K562 (cell line): ENCODE results near the gene INO80E. TPM values are rescaled to one million over a fixed set of nuclear protein-coding genes. Genes with fewer than 3 reads are reported as not detected.

ENCODE experiments used
- CBFB ChIP-seq: sonication (generic); formaldehyde crosslinking; IDR thresholded peaks from 2 replicates; pipeline ENCODE4 v1.4.0; 2020; ENCODE audit warnings: mild to moderate bottlenecking, missing genetic modification reagents
- CBX5 ChIP-seq: IDR thresholded peaks from 2 replicates; pipeline ENCODE4 v1.6.1; 2014; ENCODE audit warnings: low read depth, borderline replicate concordance
- CUX1 ChIP-seq: fragments of 200-800 bp; sonication (Bioruptor generic); IDR thresholded peaks from 2 replicates; pipeline ENCODE4 v1.6.1; 2016; ENCODE audit warnings: missing genetic modification characterization, missing compliant biosample characterization
- DACH1 ChIP-seq: fragments of 450-650 bp; IDR thresholded peaks from 2 replicates; pipeline ENCODE4 v1.6.1; 2018; ENCODE audit not compliant: partially characterized antibody
- HMG20B ChIP-seq: fragments of 250-450 bp; sonication (Bioruptor Pico); IDR thresholded peaks from 2 replicates; pipeline ENCODE4 v1.5.0; 2021; ENCODE audit warnings: mild to moderate bottlenecking
- ILF3 ChIP-seq: fragments of 450-650 bp; IDR thresholded peaks from 2 replicates; pipeline ENCODE4 v1.6.1; 2018; ENCODE audit warnings: antibody characterized with exemption, mild to moderate bottlenecking, moderate library complexity, borderline replicate concordance
- MAX ChIP-seq: sonication (generic); formaldehyde crosslinking; IDR thresholded peaks from 2 replicates; pipeline ENCODE4 v1.9.0; 2022; ENCODE audit warnings: mild to moderate bottlenecking, missing genetic modification reagents
- PBX2 ChIP-seq, 2 experiments: IDR thresholded peaks in 1 of 2; conservative IDR thresholded peaks in 1 of 2; 2 replicates each; pipeline ENCODE4 v1.6.1; 2016; ENCODE audit warnings: low read depth in 2 of 2, mild to moderate bottlenecking in 1 of 2, missing compliant biosample characterization in 1 of 2, missing genetic modification characterization in 1 of 2, moderate library complexity in 1 of 2
- PCBP1 ChIP-seq: fragments of 200-400 bp; formaldehyde crosslinking; IDR thresholded peaks from 2 replicates; pipeline ENCODE4 v1.6.1; 2018; ENCODE audit warnings: mild to moderate bottlenecking, low read depth, low read length; ENCODE audit not compliant: poor library complexity, severe bottlenecking
- PKNOX1 ChIP-seq: fragments of 450-650 bp; IDR thresholded peaks from 2 replicates; pipeline ENCODE4 v1.6.1; 2016
- PURB ChIP-seq: sonication (generic); formaldehyde crosslinking; IDR thresholded peaks from 2 replicates; pipeline ENCODE4 v1.9.0; 2021; ENCODE audit warnings: low read depth, mild to moderate bottlenecking, missing genetic modification reagents
- RUNX1 ChIP-seq: sonication (generic); IDR thresholded peaks from 2 replicates; pipeline ENCODE4 v1.6.1; 2016; ENCODE audit warnings: antibody characterized with exemption, low read depth
- SPI1 ChIP-seq: IDR thresholded peaks from 2 replicates; pipeline ENCODE4 v1.6.1; 2011; ENCODE audit warnings: low read depth, low read length, control low read depth, borderline replicate concordance
- SUPT5H ChIP-seq: fragments of 450-650 bp; IDR thresholded peaks from 2 replicates; pipeline ENCODE4 v1.6.1; 2016
- TFAP4 ChIP-seq: sonication (generic); formaldehyde crosslinking; IDR thresholded peaks from 2 replicates; pipeline ENCODE4 v1.8.0; 2022; ENCODE audit warnings: missing genetic modification reagents, mild to moderate bottlenecking, moderate library complexity, borderline replicate concordance
- TGIF2 ChIP-seq: sonication (generic); formaldehyde crosslinking; IDR thresholded peaks from 2 replicates; pipeline ENCODE4 v1.8.1; 2022; ENCODE audit warnings: mild to moderate bottlenecking, missing genetic modification reagents, moderate library complexity
- ZNF764 ChIP-seq: fragments of 250-450 bp; sonication (Bioruptor Pico); IDR thresholded peaks from 2 replicates; pipeline ENCODE4 v1.4.0; 2020; ENCODE audit warnings: low read depth, mild to moderate bottlenecking, moderate library complexity
- ZNF77 ChIP-seq: fragments of 250-450 bp; sonication (Bioruptor Pico); IDR thresholded peaks from 2 replicates; pipeline ENCODE4 v1.5.0; 2020
- polyA plus RNA-seq, 8 experiments: library from polyadenylated mRNA; depleted of rRNA in 4 of 8; stranded (reverse) in 5 of 8; unstranded in 3 of 8; fragments of >200 nt; fragmentation: Nextera tagmentation in 2 of 8; fragmentation: Illumina TruSeq in 1 of 8; extraction: Ambion mirVana in 2 of 8; extraction: Trizol in 1 of 8; gene quantifications; 2 replicates each; pipeline versions ENCODE4 v1.2.1 to v1.2.3, GENCODE V29; 2011 to 2014; ENCODE audit warnings: inconsistent platforms in 1 of 8, missing spikeins in 1 of 8
- total RNA-seq, 7 experiments: library from RNA; depleted of rRNA in 6 of 7; stranded (reverse); fragments of >200 nt in 6 of 7; fragmentation: Illumina TruSeq in 2 of 7; extraction: Trizol in 2 of 7; gene quantifications; 2 replicates each; pipeline versions ENCODE4 v1.2.1 to v1.2.3, GENCODE V29; 2011 to 2021; ENCODE audit warnings: low replicate concordance in 1 of 7

The INO80E gene
- total and polyA plus RNA-seq, 9 of the 15 experiments (the other 6 are each of a cell fraction or from before 2014, with no cell fraction given): 0.31 to 102 (median 49.3) TPM

GRCh38 chr16:29995324-29995910 is 624 bp upstream of the INO80E start, which contains the start of gene HIRIP3 (continued):
- peak; percentile 88 for TF ChIP-seq PKNOX1
- peak; percentile 64; the same call in 1 of the 2 replicates for TF ChIP-seq SUPT5H
- no peak for TF ChIP-seq ZNF764
- TF ChIP-seq ZNF77: no peak
- TF ChIP-seq TGIF2 (CRISPR knock-in tag): peak; percentile 85; the same call in 1 of the 2 replicates
- no peak; the same call in 1 of the 2 replicates for TF ChIP-seq ILF3
- TF ChIP-seq TFAP4 (CRISPR knock-in tag): peak; percentile 64; the same call in 1 of the 2 replicates
- peak; percentile 34; the same call in 1 of the 2 replicates for TF ChIP-seq PBX2 (CRISPR knock-in tag; IDR thresholded peaks at IDR 0.05; ENCODE audit: low read depth)
- TF ChIP-seq PBX2 (tag; conservative IDR thresholded peaks at IDR 0.05; ENCODE audit: low read depth): 0 out of 2 replicates have a peak, but pooled peaks have one; percentile 32
- TF ChIP-seq CUX1 (CRISPR knock-in tag): no peak; the same call in 1 of the 2 replicates
- TF ChIP-seq CBX5: no peak
- no peak for TF ChIP-seq HMG20B
- TF ChIP-seq SPI1: no peak
- TF ChIP-seq CBFB (CRISPR knock-in tag): no peak
- TF ChIP-seq PURB (CRISPR knock-in tag): no peak
- no peak for TF ChIP-seq PCBP1
- TF ChIP-seq RUNX1: 0 out of 2 replicates have a peak, but pooled peaks have one; percentile 12
- TF ChIP-seq DACH1: no peak
- peak; percentile 90 for TF ChIP-seq MAX (CRISPR knock-in tag)
